ENCODE measurements around the gene CISD3. TPM values are rescaled to one million over a fixed set of nuclear protein-coding genes. Genes with fewer than 3 reads are reported as not detected.

Gene CISD3
- total RNA-seq, 3 donors from 2014 or later, result 8.9 to 15.0 (median 12.5) TPM

DNA sequence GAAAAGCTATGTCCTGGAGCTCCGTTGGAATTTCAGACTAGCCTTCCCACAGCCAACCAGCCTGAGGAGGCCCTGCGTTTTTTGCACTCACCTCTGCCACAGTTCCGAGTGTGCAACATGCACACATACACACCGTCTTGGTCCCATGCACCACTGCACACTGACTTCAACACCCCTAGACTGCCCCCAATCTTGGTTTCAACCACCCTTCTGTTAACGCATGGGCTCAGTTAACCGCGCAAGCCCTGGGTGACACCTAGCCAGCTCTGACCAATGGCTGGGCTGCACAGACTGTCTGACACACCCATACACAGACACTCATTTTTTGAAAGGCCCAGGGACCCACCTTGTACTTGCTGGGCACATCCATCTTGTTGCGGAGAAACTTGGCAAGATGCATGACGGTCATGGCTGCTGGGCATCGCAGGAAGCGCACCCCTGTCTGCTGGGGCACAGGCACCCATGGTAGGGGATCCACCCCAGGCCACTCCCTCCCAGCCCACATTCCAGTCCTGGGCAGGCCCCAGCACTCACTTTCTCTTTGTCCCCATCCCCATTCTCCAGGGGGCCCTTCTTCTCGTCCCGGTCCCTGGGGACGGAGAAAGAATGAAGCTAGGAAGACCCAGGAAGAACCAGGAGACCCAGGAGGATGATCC is 8.0 kb downstream of the CISD3 start:
- Histone ChIP-seq H3K9me3 (no peaks in the 10 kb centered on the region), H3K36me3 (no peaks in the 10 kb centered on the region), H3K27me3 (no peaks in the 10 kb centered on the region), H3K4me3 (no peak overlapping the region), H3K4me1 (peaks cover 12 to 16% of the 10 kb centered on the region in 2 donors), H3K27ac (no peak overlapping the region)
- intact Hi-C loops (cut with DNase I; ENCODE audit: low total_unique reads), result loop anchor here (1.0 to 5.0 kb wide), 2 partner anchors 40 to 61 kb away; no protein-coding TSS in a partner anchor
- TF ChIP-seq, protein P1, sequence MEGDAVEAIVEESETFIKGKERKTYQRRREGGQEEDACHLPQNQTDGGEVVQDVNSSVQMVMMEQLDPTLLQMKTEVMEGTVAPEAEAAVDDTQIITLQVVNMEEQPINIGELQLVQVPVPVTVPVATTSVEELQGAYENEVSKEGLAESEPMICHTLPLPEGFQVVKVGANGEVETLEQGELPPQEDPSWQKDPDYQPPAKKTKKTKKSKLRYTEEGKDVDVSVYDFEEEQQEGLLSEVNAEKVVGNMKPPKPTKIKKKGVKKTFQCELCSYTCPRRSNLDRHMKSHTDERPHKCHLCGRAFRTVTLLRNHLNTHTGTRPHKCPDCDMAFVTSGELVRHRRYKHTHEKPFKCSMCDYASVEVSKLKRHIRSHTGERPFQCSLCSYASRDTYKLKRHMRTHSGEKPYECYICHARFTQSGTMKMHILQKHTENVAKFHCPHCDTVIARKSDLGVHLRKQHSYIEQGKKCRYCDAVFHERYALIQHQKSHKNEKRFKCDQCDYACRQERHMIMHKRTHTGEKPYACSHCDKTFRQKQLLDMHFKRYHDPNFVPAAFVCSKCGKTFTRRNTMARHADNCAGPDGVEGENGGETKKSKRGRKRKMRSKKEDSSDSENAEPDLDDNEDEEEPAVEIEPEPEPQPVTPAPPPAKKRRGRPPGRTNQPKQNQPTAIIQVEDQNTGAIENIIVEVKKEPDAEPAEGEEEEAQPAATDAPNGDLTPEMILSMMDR (IDR thresholded peaks at IDR 0.05), result no peak
- no peak for TF ChIP-seq POLR2AphosphoS5 (IDR thresholded peaks at IDR 0.05)
- TF ChIP-seq POLR2A (IDR thresholded peaks at IDR 0.05), result no peak
- DNase-seq (ENCODE audit: low spot score in 2 of 2), result no peak

DNA sequence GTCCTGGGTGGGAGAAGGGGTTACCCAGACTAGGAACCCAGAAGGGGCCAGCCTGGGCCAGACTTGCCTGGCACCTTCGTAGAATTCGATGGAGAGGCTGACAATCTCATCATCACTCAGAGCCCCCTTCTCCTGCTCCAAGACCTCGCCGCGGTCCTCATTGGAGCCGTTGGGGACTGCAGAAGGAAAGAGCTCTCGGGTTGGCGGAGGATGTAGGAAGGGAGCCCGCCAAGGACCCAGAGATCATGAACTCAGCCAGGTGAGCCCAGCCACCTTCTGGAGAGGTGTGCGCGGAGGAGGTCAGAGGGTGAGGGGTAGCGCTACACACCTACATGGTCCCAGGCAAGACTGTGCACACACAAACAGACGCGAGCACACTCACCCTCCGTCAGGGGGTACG is 8.5 kb downstream of the CISD3 start:
- no peaks in the 10 kb centered on the region for H3K9me3 ChIP-seq
- H3K4me3 ChIP-seq, result no peak overlapping the region
- H3K4me1 ChIP-seq, result peaks cover 12% of the 10 kb centered on the region in 2 donors
- no peak for DNase-seq (ENCODE audit: low spot score in 2 of 2)
- TF ChIP-seq, protein P1 (IDR thresholded peaks at IDR 0.05), result no peak
- no peak for TF ChIP-seq POLR2A (IDR thresholded peaks at IDR 0.05)
- TF ChIP-seq POLR2AphosphoS5 (IDR thresholded peaks at IDR 0.05), result no peak
- intact Hi-C loops (cut with DNase I; ENCODE audit: low total_unique reads), result loop anchor here (1.0 to 5.0 kb wide), 2 partner anchors 40 to 61 kb away; no protein-coding TSS in a partner anchor
- H3K27me3 ChIP-seq, result no peaks in the 10 kb centered on the region
- H3K27ac ChIP-seq, result no peak overlapping the region
- no peaks in the 10 kb centered on the region for H3K36me3 ChIP-seq

DNA sequence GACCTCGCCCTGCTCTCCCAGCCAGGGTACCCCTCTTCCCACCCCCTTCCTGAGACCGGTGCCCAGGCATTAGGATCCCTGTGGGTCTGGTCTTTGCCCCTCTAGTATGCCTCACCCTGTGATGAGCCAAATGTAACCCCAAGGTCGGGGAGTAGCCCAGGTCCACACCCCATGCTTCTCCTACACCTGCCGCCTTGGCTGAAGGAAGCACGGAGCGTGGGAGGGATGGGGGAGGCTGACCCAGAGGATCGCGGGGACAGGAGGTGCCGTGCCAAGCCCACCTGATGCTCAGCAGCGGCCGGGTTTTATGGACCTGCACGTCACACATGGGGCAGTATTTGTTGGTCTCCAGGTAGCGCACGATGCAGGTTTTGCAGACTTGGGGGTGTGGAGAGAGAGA is 9.2 kb downstream of the CISD3 start:
- peaks cover 12% of the 10 kb centered on the region in 2 donors for H3K4me1 ChIP-seq
- DNase-seq (ENCODE audit: low spot score in 2 of 2), result no peak
- TF ChIP-seq POLR2AphosphoS5 (IDR thresholded peaks at IDR 0.05), result no peak
- TF ChIP-seq POLR2A (IDR thresholded peaks at IDR 0.05), result no peak
- TF ChIP-seq, protein P1 (IDR thresholded peaks at IDR 0.05), result no peak
- H3K9me3 ChIP-seq, result no peaks in the 10 kb centered on the region
- intact Hi-C loops (cut with DNase I; ENCODE audit: low total_unique reads), result loop anchor here (5.0 kb wide), 1 partner anchor 62 kb away; no protein-coding TSS in a partner anchor
- no peaks in the 10 kb centered on the region for H3K36me3 ChIP-seq
- no peak overlapping the region for H3K27ac ChIP-seq
- no peak overlapping the region for H3K4me3 ChIP-seq
- no peaks in the 10 kb centered on the region for H3K27me3 ChIP-seq

DNA sequence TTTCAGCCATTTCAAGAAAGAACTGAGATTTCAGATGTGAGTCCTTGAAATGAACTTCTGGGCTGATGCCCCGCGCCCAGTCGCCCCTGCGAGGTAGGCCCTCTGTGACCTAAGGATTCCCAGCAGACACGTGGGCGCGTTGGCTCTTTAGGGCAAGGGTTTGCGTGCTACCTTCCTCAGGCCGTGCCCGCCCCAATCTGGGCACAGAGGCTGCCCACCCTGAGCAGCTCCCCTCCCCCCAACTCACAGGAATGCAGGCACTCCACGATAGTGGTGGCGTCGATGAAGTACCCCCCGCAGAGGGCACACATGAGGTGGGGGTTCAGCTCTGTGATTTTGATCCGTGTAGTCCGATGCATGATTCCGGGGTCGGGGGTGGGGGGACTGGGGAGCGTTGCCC is 9.9 kb downstream of the CISD3 start:
- intact Hi-C loops (cut with DNase I; ENCODE audit: low total_unique reads), result no loop called here
- no peaks in the 10 kb centered on the region for H3K36me3 ChIP-seq
- peaks cover 12% of the 10 kb centered on the region in 2 donors for H3K4me1 ChIP-seq
- DNase-seq (ENCODE audit: low spot score in 2 of 2), result no peak
- H3K27me3 ChIP-seq, result no peaks in the 10 kb centered on the region
- TF ChIP-seq POLR2A (IDR thresholded peaks at IDR 0.05), result no peak
- TF ChIP-seq, protein P1 (IDR thresholded peaks at IDR 0.05), result no peak
- no peak for TF ChIP-seq POLR2AphosphoS5 (IDR thresholded peaks at IDR 0.05)
- H3K9me3 ChIP-seq, result no peaks in the 10 kb centered on the region
- no peak overlapping the region for H3K27ac ChIP-seq
- H3K4me3 ChIP-seq, result no peak overlapping the region

DNA sequence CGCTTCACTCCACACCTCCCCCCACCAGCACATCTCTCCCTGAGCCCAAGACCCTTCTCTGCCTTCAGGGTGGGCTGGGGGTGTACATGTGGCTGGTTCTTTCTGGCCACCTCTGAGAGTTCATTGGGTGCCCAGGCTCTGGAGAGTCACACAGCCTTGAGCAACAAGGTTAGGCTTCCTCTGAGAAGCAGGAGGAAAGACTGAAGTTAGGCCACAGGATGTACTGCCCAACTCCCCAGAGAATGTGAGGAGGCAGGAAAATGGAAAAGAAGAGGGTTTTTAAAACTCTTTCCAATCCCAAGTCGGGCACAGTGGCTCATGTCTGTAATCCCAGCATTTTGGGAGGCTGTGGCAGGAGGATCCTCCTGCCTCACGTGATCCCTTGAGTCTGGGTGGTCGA is 10.7 kb downstream of the CISD3 start:
- H3K27ac ChIP-seq, result peak overlapping the region; percentile 88 to 91

More for the DNA sequence above, 10.7 kb downstream of the CISD3 start:
- Histone ChIP-seq H3K4me3 (no peak overlapping the region), H3K9me3 (no peaks in the 10 kb centered on the region), H3K27me3 (no peaks in the 10 kb centered on the region), H3K36me3 (no peaks in the 10 kb centered on the region), H3K4me1 (peaks cover 12% of the 10 kb centered on the region in 2 donors)
- DNase-seq (ENCODE audit: low spot score in 2 of 2), result no peak
- intact Hi-C loops (cut with DNase I; ENCODE audit: low total_unique reads), result no loop called here
- no peak for TF ChIP-seq POLR2A (IDR thresholded peaks at IDR 0.05)
- no peak for TF ChIP-seq POLR2AphosphoS5 (IDR thresholded peaks at IDR 0.05)
- TF ChIP-seq, protein P1 (IDR thresholded peaks at IDR 0.05), result no peak
